NCI-H1048 (cell line): ENCODE results near the gene POLR1A.
"Not testable (repeated sequence)": the region's sequence is repeated elsewhere in the genome, so short reads cannot be mapped to it uniquely, and the experiment has no call there.

ENCODE experiments used
- DNase-seq: peaks from one replicate; lab custom pipeline; 2025; lab: John Stamatoyannopoulos, UW

The POLR1A gene

DNA sequence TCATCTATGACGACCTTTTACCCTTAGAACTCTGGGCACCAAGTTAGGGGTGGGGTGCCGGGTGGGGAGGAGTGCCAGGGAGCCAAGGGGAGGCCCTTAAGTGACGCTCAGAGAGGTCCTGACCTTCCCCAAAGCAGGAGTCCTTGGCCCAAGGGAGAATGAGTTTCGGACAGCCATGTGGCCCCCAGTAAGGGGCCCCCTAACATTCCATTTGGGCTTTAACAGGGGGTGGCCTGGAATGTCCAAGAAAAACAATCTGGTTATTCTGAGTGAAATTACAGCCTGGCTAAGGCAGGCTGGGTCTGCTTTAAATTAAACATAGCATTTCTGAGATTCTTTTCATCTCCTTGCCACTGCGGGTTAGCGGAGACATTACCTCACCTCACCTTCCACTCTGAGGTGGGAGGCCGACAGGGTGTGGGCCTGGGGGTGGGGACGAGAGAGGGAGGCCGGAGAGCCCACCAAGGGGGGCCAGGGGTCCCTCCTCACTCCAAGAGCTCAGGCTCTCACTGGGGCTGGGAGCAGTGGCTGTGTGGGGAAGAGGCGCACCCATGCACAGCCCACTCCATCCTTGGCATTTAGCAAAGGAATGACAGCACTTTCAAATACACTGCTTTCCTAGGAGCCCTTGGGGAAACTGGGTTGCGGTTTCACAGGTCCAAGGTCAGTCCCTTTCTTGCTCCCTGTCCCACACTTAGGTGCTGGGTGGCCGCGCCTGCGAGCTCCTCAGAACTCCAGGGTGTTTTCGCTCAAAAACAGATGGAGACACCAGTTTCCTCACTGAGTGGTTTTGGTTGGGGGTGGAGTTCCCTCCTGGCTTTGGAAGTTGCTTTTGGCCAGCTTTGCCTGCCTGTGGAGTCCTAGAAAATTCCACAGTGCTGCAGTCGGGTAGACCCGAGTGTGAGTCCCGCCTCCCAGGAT lies 107.4 kb downstream of the POLR1A start:
- no peak for DNase-seq

DNA sequence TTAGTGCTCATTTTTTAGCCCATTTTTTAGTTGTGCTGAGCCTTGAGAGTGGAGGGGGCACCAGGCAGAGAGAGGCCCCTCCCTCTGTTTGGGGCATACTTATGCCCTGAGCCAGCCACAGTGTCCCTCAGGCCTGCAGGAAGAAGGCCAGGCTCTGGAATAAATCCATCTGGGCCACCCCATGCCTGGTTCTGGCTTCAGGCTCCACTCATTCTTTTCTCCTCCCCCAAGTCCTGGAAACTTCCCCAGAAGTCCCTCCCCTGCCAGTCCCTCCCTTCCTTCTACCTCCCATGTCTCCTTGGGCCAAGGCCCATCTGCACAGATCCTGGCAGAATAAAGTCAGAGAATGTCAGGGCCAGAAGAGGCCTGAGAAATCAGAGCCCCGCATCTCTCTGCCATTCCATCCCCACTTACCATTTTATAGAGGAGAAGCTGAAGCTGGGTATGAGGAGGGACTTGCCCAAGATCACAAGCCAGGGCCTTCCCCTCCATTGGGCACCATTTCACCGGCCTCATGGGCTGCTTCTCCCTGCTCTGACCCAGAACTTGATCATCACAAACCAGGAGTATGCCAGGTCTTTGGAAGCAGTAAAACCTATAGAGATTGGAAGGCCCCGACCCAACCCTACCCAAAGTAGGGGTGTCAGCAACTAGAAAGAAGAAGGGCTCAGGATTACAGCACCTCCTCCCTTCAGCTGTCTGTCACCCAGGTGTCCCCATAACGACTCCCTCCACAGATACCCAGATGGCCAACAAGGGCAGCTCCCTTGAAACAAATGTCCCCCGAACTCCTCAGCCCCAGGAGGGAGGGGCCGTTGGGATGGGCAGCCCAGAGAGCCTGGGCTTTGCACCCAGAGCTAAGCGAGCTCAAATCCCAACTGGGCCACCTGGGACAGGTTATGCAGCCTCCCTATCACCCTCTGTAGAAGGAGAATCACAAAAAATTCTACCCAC lies 108.4 kb downstream of the POLR1A start:
- DNase-seq: no peak

DNA sequence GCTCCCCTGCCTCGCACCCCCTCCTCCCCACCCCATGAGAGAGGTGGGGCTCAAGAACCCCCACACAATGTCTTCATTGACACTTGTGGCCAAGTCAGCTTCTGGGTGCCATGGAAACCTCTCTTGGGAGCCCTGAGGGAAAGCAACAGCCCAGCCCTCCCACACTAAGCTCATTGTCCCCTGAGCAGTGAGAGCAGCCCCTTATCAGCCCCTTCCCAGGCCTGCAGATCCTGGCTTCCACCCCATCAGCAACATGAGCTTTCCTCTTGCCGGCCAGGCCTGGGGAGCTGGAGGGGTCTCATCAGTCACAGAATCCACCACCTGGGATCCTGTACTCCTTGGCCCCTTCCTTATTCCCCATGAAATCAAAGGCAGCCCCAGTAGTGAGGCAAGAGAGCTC lies 109.1 kb downstream of the POLR1A start:
- no peak for DNase-seq

DNA sequence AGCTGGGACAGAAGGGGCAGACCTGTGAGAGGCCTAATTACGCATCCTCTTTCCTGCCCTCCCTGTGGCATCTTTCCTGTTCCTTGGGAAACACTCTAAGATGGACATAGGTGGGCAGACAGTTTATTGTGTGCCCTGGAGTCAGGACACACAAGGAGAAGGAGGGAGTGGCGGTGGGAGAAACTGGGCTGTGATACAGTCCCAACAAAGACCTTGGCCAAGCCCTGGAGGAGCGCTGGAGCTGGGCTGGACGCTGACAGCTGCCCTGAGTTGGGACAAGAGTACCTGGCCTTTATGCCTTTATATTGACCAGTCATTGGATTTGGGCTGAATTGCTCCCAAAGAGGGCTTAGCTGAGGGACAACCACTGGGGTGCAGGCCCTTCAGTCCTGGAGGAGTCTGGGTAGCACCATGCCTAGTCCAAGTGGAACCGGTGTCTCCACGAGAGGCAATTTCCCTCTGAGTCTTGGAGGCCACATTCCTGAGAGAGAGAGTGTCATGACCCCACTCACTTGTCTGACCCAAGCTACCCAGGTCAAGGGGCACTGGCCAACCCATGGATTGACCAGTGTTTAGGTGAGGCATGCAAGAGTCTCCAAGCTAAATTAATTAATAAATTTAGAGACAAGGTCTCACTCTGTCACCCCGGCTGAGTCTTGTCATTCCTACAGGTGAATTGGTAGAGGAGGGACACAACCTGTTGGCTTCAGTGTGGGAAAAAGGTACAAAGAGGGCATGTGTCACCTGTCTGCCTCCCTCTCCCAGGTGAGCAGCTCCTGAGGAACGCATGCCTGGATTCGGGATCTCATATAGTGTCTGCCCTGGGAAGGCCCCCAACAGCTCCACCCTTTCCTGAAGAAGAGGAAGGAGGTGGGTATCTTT lies 109.8 kb downstream of the POLR1A start:
- no peak for DNase-seq

DNA sequence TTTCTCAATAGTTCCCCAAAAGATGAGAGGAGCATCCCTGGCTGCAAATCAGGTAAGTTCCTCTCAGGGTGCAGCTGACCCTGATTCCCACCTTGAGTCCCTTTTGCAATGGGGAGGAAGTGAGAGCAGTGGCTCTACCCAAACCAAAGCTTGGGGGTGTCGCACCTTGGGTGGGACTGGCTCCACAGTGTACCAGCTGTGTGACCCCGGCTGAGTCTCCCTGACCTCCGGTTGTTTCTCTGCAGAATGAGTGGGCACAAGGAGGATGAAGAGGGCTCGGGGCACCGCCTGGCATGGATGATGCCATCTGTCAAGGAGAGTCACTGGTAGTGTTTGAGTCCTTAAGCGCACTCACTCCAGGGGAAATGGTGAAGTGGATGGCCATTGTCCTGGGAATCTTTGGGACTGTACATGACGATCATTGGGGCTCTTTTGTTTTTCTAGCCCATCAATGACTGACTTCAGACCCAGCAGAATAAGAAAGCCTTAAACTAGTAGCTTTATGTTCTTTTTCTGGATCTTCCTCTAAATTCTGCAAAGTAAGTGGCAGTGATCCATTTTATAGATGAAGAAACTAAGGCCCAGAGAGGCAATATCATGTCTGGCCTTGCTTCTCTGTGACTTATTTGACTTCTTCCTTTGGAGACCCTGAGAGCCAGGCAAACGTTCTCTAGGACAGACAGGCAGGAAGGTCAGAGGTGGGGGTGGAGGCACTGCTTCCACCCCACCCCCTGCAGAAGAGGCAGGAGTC lies 110.6 kb downstream of the POLR1A start:
- DNase-seq: no peak

DNA sequence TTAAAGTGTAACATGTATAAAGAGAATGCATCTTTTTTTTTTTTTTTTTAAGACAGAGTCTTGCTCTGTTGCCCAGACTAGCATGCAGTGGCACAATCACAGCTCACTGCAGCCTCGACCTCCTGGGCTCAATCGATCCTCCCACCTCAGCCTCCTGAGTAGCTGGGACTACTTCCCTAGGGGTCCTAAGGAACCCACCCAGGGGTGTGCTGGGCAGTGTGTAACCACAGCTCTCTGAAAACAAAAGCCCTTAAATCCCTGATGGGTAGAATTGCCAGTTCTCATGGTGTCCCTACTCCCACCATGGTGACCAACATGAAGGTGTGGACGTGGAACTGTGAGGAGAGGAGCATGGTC lies 111.3 kb downstream of the POLR1A start:
- DNase-seq: no peak

DNA sequence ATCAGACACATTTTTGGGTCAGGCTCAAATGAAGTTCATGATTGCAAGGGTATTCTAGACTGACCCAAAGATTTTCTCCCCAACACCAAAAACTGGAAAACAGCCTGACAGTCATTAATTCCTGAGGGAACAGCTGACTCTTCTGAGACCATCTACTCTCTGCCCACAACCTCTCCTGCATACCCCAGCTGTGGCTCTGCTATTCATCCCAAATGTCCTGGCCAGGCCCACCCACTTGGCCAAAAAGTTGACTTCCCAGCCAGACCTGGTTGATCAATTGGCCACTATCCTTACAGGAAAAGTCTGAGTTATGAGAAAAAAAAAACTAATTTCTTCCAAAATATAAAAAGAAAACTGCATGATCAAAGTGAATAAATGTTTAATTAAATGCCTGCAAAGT lies 113.1 kb downstream of the POLR1A start:
- DNase-seq: no peak

DNA sequence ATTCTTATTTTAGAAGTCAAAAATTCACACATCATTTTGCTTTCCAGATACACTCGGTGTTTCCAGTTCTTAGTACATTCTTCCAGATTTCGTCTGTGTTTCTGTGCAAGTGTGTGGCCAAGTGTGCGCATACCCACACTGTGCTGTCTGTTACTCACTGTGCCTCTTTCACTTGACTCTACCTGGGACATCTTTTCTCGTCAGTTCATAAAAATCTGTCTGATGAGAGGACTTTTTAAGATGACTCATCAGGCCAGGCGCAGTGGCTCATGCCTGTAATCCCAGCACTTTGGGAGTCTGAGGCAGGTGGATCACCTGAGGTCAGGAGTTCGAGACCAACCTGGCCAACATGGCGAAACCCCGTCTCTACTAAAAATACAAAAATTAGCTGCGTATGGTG lies 113.6 kb downstream of the POLR1A start:
- not testable (repeated sequence) for DNase-seq

DNA sequence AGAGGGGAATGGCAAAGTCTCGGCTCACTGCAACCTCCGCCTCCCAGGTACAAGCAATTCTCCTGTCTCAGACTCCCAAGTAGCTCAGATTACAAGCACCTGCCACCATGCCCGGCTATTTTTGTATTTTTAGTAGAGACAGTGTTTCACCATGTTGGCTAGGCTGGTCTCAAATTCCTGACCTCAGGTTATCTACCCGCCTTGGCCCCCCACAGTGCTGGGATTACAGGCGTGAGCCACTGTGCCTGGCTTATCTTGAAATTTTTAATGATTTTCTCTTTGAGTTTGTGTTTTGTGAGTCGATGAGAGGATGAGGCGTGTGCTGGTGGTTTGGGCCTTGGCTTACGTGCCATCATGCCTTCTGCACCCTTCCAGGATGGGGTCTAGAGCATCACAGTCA lies 115.6 kb downstream of the POLR1A start:
- DNase-seq: no peak

DNA sequence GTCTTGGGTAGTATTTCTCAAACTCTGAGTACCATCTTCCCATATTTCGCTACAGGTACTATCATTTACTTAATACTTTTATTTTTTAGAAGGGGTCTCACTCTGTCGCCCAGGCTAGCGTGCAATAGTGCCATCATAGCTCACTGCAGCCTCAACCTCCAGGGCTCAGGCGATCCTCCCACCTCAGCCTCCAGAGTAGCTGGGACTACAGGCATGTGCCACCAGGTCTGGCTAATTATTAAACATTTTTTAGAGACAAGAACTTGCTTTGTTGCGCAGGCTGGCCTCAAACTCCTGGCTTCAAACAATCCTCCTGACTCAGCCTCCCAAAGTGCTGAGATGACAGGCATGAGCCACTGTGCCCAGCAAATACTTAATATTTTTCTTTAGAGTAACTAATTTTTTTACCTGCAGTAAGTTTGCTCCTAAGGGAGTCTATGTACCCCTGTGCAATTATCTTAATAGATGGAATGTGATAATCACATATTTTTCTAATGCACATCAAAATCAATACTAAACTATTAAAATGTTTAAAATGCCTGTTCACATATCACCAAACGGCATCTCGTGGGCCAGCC lies 116.3 kb downstream of the POLR1A start:
- DNase-seq: no peak

DNA sequence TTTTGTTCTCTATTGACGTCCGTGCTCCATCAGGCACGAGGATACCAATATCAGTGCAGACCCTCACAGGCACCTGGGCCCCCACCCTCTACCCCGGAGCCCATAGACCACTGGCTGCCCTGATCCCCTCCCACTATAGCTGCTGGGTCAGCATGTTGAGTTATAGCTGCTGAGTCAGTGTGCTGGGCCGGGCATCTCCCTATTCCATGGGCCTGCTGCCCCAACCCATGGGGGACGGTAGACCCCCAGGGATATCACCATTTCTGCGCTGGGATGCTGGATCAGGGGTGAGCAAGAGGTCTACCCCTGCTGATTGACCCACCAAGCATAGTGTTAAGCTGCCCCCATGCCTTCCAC lies 116.8 kb downstream of the POLR1A start:
- DNase-seq: no peak

DNA sequence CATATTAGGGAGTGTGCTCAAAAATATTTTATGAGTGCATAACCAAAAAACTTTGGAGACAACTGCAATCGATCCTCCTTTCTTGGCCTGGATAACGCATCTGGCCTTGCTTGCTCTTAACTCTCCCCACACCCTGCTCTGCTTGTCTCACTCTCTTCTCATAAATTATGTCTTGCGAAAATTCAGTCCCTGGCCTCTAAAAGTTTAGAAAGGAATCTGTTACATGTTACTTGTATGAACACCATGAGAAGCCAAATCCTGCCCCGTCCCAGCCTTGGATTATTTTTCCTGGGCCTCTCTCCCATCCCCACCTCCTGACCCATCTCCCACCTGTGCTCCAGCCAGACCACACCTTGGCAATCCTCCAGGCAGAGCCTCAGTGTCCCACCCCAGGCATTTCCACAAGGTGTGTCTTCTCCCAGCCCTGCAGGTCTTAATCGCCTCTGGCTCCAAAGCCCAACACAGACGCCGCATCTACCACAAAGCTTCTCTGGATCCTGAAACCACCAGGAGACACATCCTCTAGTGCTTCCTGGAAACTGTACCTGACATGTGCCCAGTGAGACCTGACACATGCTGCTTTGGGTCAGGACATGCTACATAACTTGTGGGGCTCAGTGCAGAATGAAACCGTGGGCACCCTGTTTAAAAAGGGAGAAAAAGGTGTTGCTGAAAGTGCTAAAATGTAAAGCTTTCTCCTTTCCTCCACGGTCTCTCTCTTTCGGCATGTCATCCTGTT lies 117.3 kb downstream of the POLR1A start:
- no peak for DNase-seq

DNA sequence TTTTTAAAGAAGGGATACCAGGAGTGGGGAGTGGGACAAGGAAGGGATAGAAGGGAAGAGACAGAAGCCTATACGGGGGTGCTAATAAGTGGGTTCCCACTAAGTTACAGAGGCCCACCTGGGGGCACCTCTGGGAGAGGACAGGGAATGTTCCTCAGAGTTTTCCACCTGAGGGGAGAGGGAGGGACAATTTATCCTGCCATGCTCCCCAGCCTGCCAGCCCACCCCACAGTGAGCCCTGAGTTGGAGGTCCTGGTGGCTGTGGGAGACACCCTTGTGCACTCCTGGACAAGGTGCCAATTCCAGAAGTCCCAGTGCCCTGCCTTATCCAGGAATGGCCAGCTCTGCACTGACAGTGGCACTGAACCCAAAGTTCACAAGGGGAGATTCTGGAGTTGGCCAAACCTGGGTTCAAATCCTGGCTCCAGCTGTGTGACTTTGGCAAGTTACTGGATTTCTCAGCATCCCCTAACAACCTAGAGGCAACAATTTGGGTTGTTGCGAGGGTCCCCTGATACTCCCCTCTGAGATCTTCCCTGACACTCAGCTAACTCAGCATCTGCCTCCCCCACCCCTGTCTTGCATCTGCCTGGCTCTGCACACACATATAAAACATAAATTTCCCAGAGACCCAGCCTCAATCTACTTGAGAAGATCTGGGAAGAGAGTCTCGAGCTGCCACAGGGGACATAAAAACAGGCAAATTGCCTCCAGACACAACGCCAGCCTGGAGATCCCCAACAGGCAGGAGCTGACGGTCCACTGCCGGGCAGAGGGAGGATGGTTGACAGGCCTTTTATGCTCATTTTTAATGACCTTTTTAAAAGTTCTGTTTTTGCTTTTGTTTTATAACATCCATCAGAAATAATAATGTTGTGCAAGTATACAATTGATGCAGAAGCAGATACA lies 118.2 kb downstream of the POLR1A start:
- no peak for DNase-seq

DNA sequence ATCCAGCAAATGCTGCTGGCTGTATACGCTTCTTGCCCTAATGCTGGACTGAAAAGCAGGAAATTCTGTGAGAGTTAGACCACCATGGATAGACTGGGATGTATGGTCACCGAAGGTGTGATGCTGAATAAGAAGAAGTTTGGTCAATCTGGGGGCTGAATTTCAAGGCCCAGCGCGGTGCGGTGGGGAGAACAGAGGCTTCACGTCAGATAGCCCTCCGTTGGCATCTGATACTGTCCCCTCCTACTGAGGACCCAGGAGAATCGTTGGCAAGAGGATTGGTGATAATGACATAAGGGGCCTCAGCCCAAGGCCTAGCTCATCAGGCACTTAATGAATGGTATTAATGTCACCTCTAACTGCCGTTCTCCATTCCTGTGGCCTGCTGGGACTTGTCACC lies 119.6 kb downstream of the POLR1A start:
- DNase-seq: no peak

DNA sequence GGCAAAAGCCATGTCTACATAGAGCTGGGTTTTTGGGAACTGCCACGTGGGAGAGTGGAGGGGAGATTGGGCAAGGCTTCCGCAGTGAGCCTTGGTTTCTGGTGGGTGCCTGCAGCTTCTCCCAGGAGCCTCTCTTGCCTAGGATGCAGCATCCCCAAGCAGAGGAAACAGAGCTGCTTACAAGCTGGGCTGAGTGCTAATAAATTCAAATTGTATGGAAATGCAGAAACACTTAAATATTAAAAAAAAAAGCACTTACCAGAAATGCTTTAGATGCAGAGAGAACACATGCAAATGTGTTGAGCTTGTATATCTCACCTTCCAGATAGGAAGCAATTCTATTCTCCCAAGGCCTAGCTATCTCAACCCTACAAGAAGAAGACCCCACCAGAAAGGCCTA lies 120.9 kb downstream of the POLR1A start:
- DNase-seq: peak; percentile 8

DNA sequence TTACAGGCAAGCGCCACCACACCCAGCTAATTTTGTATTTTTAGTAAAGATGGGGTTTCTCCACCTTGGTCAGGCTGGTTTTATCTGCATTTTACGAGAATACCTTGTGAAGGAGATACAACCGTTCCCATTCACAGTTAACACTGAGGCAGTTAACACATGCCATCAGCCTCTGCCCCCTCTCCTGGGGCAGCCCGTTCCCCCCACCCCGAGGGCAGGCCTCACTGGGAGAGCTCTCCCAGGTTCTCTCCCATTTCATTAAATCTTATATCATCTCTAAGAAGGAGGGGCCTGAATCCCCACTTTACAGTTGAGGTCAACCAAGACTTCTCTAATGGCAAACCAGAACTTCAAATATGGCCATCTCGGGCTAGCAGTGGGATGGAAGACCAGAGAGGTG lies 121.9 kb downstream of the POLR1A start:
- no peak for DNase-seq

DNA sequence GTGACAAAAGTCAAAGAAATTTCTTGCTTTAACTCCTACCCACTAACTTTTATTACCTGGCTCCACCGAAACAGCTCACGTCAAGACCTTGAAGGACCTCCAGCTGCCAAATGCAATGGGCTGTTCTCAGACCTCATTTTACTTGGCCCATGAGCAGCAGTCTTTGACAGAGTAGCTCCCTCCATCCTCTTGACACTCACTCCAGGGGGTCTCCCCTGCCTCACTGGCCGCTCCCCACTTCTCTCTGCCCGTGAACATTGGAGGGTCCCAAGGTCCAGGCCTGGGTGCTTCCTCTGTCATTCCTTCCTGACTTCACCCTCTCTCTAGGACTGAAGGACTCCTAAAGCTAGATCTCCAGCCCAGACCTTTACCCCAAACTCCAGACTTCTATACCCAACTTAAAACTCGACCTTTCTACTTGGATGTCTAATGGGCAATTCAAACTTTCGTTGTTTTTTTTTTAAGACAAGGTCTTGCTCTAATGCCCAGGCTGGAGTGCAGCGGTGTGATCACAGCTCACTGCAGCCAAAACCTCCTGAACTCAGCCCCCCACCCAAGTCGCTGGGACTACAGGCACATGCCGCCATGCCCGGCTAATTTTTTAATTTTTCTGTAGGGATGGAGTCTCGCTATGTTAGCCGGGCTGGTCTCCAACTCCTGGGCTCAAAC lies 124.0 kb downstream of the POLR1A start:
- no peak for DNase-seq

DNA sequence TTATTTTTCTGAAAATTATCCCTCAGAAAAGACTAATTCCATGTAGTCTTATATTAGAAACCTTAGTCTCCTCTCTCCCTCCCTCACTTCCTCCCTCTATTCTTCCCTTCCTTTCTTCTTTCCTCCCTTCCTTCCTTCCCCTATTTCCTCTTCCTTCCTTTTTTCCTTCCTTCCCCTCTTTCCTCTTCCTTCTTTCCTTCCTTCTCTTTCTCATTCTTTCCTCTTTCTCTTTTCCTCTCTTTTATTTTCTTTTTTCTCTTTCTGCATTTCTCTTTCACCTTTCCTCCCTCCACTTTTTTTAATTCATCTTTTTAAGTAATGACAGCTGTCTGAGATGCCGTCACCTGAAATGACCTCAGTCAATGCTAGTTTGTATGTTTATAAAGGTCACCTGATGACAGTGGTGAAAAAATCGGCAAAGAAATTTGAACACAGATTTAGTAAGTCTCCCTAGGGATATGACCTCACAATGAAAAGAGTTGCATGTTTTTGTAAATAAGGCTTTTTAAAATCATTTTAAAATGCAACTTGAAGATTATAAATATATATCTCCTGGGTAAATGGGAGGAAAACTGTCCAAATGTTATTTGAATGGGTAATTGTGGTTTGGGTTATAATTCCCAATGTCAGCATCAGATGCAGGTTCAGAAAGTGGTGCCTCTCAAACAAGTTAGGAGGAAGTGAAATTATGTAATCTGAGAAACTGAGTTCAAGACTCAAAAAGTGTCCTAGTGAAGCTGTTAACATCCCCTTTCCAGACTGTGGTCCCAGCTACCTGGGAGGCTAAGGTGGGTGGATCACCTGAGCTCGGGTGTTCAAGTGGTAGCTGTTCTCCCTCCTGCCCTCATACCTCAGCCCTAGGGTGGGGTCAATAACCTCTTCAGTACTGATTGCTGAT lies 126.6 kb downstream of the POLR1A start:
- DNase-seq: no peak
